Posterior vena cava (tissue), 2 donors: ENCODE measurements around the gene IGFBP3. TPM values are rescaled to one million over a fixed set of nuclear protein-coding genes. Genes with fewer than 3 reads are reported as not detected.

Source experiments
- DNase-seq: peaks from one replicate; pipeline ENCODE4 v3.0.0-alpha.2; 2020; ENCODE audit warnings: low spot score
- intact Hi-C, 2 donors: fragments of 100-400 bp; cut with DNase I; formaldehyde crosslinking; loops; one replicate each; pipeline versions ENCODE4 v1.14.1 to v1.14.2; 2022 to 2023
- total RNA-seq, 2 donors: library from RNA; stranded (reverse); fragmentation: NEBNext Ultra II Directional; extraction: Animal tissue kit (Norgen Biotek cat#: 25700); gene quantifications; one replicate each; pipeline ENCODE4 v1.2.1, GENCODE V29; 2021
- donor health status: DM: yes; HTN: yes; CAD: no.
- donor health status: DM: yes; HTN: yes; CAD: no.

The IGFBP3 gene
- total RNA-seq, 2 donors from 2014 or later, result 147 TPM

DNA sequence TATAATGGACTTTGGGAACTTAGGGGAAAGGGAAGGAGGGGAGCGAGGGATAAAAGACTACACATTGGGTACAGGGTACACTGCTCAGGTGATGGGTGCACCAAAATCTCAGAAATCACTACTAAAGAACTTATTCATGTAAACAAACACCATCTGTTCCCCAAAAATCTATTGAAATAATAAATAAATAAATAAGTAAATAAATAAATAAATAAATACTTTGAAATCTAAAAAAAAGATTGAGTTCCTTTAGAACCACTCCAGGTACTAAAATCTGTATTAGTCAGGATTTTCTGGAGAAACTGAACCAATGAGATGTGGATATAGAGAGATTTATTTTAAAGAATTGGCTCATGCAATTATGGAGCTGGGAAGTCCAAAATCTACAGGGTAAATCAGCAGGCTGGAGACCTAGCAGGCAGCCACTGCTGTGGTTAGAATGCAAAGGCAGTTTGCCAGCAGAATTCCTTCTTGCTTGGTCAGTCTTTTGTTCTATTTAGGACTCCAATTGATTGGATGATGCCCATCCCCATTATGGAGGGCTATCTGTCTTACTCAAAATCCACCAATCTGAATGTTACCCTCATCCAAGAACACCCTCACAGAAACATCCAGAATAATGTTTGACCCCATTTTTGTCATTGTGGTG, 23.9 kb downstream of the IGFBP3 start:
- intact Hi-C loops, result no loop called here
- DNase-seq, result no peak

DNA sequence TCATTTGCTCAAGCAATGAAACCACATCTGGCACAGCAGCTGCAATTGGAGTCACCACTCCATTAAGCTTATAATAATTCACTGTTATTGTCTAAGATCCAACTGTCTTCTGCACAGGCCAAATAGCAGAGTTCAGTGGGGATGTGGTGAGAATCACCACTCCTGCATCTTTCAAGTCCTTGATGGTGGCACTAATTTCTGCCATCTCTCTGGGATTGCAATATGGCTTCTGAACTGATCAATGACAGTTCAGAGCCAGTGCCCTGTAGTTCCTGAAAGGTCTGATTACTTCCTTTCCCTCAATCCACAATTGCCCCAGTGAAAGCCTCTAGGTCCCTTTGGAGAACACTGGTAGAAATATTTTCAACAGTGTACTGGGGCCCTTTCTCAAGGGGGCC, 26.4 kb downstream of the IGFBP3 start:
- no peak for DNase-seq
- intact Hi-C loops, result no loop called here

DNA sequence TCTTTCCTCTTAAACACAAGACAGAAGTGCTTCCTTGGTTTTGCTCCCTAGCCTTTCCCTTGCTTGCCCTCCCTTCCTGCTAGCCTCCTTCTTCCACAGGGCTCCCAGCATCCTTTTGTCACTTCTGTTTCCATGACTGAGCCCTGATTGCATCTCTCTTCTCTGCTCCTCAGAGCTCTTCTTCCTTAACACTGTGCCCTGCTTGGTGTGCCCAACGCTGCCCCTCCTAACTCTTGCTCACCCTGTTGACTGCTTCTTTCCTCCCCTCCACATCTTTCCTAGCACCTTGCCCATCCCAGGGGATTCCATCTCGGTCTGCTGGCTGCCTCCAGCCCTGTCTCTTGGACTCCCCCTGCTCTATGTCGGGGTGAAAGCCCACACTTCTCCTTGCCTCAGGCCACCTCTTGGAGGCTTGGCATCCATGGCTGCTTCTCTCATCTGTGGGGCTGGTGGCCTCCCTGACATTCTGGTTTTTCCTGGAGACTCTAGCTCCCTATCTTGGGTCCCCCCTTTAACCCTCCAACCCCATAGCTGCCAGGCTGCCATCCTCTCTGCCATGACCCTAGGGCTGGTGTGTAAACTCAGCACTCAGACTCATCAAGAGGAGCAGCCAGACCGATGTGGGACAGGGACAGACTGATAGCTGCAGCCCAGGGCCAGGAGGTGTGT, 26.9 kb downstream of the IGFBP3 start:
- DNase-seq, result no peak
- intact Hi-C loops, result no loop called here

DNA sequence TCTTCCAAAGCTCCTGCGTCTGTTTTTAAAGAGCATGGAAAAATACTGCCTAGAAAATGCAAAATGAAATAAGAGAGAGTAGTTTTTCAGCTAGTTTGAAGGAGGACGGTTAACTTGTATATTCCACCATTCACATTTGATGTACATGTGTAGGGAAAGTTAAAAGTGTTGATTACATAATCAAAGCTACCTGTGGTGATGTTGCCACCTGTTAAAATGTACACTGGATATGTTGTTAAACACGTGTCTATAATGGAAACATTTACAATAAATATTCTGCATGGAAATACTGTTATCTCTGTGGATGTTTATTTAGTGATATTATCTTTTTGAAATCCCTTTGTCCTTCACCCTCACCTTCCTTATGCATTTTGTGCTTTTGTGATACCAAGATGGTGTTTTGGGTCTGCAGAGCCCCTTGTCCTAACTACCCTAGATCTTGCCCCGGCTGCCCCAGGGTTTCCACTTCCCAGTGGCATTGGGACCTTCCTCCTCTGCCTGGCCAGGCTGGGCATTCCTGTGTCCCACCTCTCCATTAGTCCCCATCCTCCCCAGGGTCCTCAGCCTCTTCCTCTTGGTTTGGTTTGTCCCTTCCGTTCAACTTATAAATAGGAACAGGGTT, 27.6 kb downstream of the IGFBP3 start:
- no peak for DNase-seq
- intact Hi-C loops, result no loop called here

DNA sequence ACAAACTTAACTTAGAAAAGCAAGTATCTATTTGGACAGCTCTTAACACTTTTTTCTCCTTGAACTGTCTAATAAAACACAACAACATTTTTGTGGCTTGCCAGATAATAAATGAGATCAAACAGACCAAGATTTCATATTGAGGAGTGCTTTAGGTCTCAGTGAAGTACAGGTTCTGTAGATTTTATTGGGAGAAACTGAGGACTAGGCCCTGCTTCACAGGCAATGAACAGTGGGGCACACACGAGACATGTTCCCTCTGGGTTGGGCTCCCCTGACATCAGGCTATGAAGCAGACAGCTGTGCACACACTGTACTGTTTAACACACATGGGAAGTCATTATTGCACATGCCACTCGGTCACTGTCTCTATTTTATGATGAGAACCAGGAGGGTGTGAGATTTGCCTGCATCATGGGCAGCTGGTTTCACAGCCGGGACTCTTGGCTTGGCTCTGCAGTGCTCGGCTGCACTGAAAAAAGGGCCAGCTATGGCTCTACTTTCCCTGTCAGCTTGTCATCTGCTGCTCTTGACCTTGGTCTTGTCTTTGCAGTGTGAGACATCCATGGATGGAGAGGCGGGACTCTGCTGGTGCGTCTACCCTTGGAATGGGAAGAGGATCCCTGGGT, 28.6 kb downstream of the IGFBP3 start:
- DNase-seq, result no peak
- intact Hi-C loops, result no loop called here

DNA sequence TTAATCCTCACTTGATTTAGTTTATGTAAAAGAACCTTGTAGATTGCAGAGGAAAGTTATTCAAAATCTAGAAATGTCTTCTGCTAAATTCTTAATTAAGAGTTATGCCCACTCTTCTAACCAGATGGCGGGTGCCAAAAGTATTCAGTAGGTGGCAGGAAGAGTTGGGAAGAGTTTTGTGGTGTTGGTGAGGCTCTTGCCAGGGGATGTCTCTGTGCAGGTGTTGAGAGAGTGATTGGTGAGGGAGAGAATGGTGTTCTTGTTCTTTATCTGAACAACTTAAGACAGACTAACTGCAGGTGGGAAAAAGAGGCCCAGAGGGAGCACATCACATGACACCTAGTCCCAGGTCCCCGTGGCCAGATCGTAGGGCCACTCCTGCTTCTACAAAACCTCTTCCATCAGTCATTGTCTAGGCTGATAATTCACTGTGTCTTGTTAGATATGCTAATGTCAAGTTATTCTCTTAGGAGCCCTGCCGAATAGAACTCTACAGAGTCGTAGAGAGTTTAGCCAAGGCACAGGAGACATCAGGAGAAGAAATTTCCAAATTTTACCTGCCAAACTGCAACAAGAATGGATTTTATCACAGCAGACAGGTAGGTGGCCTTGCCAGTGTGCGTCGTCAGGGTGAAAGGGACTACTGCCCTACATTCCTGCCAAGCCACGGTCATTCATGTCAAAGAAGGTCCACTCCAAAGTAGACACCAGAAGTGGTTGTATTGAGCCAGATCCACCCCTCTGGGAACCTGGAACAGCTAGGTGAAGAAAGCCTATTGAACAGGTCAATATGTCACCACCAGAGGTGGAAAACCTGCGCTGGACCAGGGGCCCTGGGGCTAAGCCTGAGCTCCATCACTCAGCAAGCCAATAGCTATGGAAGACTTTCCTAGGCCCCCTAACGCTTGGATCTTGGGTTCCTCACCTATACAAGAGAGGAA, 29.3 kb downstream of the IGFBP3 start:
- intact Hi-C loops, result no loop called here
- no peak for DNase-seq

DNA sequence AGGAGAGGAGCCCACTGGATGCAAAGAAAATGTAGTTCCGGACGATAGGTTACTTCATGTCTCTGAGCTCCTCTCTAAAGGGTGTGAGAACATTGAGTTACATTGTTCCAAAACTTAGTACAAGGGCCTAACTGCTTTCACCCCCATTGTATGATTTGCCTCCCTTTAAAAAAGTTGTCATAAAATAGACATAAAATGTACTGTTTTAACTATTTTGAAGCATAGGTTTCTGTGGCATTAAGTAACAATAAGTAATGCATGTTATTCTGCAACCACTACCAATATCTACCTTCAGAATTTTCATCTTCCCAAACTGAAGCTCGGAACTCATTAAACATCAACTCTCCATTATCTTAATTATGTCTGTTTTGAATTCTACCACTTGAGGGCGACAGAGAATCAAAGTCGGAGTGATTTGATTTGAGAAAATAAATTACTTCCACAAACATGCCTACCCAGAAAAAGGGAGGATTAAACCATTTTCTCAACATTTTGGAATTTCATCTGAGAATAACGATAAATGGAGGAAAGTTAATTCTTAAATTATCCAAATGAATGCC, 30.1 kb downstream of the IGFBP3 start:
- intact Hi-C loops, result no loop called here
- no peak for DNase-seq

DNA sequence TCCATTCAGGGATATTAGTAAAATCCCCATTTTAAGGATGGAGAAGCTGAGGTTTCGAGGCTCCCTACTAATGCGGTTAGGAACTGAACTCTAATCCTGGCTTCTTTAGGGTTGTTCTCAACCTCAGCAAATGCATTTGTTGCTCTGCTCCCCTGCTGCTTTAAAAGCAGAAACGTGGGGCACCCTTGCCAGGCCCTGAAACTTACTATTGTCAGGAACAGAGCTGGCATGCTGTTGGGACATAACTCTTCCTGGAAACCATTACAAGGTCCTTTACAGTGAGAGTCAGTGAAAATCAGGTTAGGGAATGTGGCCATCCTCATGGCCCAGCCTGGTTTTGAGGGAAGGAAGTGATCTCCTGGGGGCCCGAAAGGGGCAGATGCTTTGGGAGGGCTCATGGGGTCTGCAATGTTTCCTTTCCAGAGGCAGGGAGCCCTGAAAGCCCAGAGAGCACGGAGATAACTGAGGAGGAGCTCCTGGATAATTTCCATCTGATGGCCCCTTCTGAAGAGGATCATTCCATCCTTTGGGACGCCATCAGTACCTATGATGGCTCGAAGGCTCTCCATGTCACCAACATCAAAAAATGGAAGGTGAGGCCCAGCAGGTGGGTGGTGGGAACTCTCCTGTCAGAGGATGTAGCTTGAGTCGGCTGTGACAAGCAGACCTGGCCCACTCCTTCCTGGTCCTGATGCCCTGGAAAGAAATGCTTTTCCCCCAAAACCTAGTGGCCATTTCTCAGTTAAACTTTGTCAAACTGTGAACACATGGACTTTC, 30.8 kb downstream of the IGFBP3 start:
- no peak for DNase-seq
- intact Hi-C loops, result no loop called here

DNA sequence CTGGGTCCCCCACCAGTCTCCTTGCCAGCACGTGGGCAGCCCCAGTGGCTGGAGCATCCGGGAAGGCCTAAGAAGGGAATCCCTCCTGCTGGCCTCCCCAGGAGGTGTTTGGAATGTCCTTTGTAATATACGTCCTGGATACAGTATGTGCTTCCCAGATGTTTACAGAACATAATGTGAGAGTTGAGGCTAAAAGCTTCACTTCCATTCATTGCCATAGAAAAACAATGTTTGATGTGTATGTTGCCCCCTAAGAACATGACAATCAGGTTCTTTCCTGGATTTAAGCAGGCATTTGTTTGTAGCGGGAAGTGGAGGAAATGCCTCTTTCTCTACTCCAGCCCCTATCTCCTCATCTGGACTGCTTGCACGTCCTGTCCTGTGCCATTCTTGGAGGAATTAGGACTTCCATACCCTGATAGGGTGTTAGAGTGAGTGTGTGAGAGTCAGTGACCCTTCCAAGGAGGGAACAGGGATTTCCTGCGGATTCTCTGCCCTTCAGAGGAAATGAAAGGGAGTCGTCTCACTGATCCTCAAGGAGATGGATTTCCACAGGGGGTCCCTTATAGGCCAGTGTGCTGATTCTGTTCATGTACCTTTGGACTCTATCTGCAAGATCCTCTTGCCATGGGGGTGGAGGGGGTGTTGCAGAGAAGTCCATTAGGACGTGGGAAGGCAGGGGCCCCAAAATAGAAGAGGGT, 31.6 kb downstream of the IGFBP3 start:
- intact Hi-C loops, result no loop called here
- DNase-seq, result no peak

DNA sequence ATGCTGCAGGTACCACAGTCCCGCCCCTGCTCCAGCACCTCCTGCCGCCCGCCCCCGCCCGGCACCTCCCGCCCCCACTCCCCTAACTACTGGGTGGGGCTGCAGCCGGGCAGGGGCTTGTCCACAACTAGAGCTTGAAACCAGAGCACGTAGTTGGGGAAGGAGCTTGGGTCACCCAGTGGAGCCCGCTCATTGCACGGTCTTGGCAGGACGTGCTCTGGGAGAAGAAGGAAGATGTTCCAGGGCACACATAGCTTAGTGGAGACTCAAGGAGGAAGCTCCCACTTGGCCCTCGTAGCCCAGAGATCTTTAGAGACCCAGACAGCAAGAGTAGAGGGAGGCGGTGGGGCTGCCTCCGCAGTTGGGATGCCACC, 32.1 kb downstream of the IGFBP3 start:
- intact Hi-C loops, result no loop called here

DNA sequence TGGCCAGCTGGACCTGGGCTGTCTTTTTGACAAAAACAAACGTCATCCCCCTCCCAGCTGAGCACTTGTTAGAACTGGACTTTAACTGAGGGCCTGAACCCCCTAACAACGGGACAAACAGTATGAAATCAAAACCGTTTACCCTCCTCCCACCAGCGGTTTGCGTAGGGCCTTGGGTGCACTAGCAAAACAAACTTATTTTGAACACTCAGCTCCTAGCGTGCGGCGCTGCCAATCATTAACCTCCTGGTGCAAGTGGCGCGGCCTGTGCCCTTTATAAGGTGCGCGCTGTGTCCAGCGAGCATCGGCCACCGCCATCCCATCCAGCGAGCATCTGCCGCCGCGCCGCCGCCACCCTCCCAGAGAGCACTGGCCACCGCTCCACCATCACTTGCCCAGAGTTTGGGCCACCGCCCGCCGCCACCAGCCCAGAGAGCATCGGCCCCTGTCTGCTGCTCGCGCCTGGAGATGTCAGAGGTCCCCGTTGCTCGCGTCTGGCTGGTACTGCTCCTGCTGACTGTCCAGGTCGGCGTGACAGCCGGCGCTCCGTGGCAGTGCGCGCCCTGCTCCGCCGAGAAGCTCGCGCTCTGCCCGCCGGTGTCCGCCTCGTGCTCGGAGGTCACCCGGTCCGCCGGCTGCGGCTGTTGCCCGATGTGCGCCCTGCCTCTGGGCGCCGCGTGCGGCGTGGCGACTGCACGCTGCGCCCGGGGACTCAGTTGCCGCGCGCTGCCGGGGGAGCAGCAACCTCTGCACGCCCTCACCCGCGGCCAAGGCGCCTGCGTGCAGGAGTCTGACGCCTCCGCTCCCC, 32.7 kb downstream of the IGFBP3 start, which contains the start of gene IGFBP1:
Gene IGFBP1, plus strand, starts transcription at position 304 of the 808 bp plus-strand sequence. Its CDS starts 165 bp downstream, at position 469.
- intact Hi-C loops, result no loop called here
- DNase-seq, result no peak

More for the DNA sequence above, 32.1 kb downstream of the IGFBP3 start:
- DNase-seq, result no peak

DNA sequence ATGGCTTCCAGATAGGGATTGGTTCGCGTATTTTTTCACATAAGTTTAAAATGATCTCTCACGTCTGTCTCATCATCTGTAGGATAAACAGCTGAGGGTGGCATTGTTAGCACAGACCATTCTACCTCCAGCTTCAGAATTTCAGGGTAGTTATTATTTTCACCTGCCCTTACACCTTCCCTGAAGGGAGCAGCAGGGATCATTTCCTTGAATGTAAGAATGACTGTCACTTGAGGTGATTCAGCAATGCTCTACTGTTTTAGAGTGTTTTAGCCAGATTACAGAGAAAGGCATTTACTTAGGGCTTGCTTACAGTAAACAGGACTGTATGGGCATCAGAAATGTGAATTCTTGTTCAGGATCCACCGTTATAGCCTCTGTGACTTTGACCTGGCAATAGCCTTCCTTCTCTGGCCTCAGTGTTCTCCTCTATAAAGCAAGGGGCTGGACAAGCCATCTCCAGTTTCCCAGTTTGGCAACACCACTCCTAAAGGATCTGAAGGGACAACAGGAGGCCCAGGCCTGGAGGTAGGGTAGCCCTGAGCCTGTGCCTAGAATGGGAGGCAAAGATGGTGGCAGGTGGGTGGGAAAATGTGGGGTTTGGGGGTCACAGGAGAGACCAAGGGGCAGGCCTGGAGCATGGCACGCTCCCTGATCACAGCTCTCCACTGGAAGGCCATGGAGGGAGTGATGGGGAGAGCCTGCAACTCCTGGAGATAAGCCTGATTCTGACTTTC, 34.0 kb downstream of the IGFBP3 start:
- intact Hi-C loops, result no loop called here
- DNase-seq, result no peak

DNA sequence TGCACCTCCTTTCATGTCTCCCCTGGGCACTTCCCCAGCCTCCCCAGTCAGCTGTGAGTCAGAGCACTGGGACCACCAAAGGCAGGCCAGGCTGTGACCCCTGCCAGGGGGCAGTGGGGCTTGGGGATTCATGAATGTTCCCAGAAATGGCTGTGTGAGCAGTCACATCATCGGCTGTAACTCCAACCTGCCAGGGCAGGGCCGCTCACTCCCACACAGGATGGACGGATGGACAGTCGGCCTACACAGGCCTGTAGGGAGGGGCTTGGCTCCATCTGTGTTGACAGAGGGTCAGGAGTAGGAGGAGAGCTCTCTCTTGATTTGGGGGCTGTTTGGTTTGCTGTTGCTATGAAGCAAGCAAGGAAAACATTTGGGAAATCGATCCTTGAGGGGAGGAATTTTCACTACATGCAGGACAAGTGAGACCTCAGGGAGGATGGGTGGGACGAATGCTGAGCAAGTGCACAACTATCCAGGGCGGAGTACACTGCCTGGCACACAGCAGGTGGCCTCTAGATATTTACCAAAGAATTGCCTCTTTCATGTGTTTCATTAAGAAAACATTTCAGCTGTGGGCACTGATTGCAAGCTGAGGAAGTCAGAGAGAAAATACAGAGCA, 35.7 kb downstream of the IGFBP3 start:
- DNase-seq, result no peak
- intact Hi-C loops, result no loop called here

DNA sequence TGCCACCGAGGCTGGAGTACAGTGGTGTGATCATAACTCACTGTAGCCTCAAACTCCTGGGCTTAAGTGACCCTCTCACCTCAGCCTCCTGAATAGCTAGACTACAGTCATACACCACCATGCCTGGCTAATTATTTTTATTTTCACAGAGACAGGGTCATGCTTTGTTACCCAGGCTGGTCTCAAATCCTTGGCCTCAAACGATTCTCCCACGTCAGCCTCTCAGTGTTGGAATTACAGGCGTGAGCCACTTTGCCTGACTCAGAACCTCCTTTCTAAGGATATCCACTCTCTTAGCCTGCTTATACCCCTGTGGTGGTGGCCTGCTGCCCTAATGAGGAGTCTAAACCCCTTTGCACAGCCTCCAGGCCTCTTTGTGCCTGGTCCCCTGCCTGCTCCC, 36.9 kb downstream of the IGFBP3 start:
- intact Hi-C loops, result no loop called here
- DNase-seq, result no peak

DNA sequence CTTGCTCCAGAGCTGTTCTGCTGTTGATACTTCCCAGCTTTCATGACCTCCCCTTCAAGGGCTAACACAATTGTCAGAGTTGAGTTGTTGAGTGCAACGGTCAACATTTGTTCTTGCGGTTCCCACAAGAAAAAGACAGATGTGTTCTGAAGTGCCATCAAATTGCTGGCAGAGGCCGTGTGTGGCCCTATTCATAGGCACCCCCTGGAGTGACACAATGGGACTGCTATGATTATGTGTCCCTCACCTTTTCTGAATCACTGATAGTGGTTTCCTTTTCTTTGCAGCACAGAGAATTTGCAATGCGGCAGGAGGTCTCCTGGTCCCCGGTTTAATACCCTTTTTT, 38.6 kb downstream of the IGFBP3 start:
- no peak for DNase-seq
- intact Hi-C loops, result no loop called here
